Ishikawa (cell line): ENCODE data around the gene DDX47.

Experiments used
- CEBPB ChIP-seq: IDR thresholded peaks from 2 replicates; pipeline ENCODE4 v1.6.1; 2012
- CREB1 ChIP-seq: IDR thresholded peaks from 2 replicates; pipeline ENCODE4 v1.6.1; 2012; ENCODE audit warnings: low read depth
- EGR1 ChIP-seq: IDR thresholded peaks from 2 replicates; pipeline ENCODE4 v1.6.1; 2012
- EP300 ChIP-seq: IDR thresholded peaks from 2 replicates; pipeline ENCODE4 v1.6.1; 2012; ENCODE audit warnings: borderline replicate concordance
- FOXM1 ChIP-seq: IDR thresholded peaks from 2 replicates; pipeline ENCODE4 v1.6.1; 2012; ENCODE audit warnings: low read depth, borderline replicate concordance
- NFIC ChIP-seq: IDR thresholded peaks from 2 replicates; pipeline ENCODE4 v1.6.1; 2012
- RAD21 ChIP-seq: IDR thresholded peaks from 2 replicates; pipeline ENCODE4 v1.6.1; 2012; ENCODE audit warnings: low read depth
- REST ChIP-seq: IDR thresholded peaks from 2 replicates; pipeline ENCODE4 v1.6.1; 2012; ENCODE audit warnings: low read depth, mild to moderate bottlenecking
- TAF1 ChIP-seq: IDR thresholded peaks from 2 replicates; pipeline ENCODE4 v1.6.1; 2012; ENCODE audit warnings: low read depth, mild to moderate bottlenecking
- TCF12 ChIP-seq: IDR thresholded peaks from 2 replicates; pipeline ENCODE4 v1.6.1; 2012; ENCODE audit warnings: low read depth
- TEAD4 ChIP-seq: IDR thresholded peaks from 2 replicates; pipeline ENCODE4 v1.6.1; 2012
- USF1 ChIP-seq: IDR thresholded peaks from 2 replicates; pipeline ENCODE4 v1.6.1; 2012
- YY1 ChIP-seq: IDR thresholded peaks from 2 replicates; pipeline ENCODE4 v1.6.1; 2012; ENCODE audit warnings: low read depth
- ZBTB7A ChIP-seq: IDR thresholded peaks from 2 replicates; pipeline ENCODE4 v1.6.1; 2012; ENCODE audit warnings: low read depth
- TF ChIP-seq, protein P1 (sequence below): IDR thresholded peaks from 2 replicates; pipeline ENCODE4 v1.6.1; 2012

Gene DDX47

GRCh38 chr12:12868477-12869235 is 55.5 kb downstream of the DDX47 start:
- TF ChIP-seq TAF1: no peak
- TF ChIP-seq EP300: no peak
- no peak for TF ChIP-seq NFIC
- TF ChIP-seq CEBPB: no peak
- no peak for TF ChIP-seq RAD21
- no peak for TF ChIP-seq ZBTB7A
- TF ChIP-seq REST: no peak
- no peak for TF ChIP-seq EGR1
- no peak for TF ChIP-seq TEAD4
- no peak for TF ChIP-seq TCF12
- no peak for TF ChIP-seq YY1
- TF ChIP-seq, protein P1, sequence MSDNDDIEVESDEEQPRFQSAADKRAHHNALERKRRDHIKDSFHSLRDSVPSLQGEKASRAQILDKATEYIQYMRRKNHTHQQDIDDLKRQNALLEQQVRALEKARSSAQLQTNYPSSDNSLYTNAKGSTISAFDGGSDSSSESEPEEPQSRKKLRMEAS: no peak
- no peak for TF ChIP-seq FOXM1
- TF ChIP-seq CREB1: no peak
- TF ChIP-seq USF1: no peak

DNA sequence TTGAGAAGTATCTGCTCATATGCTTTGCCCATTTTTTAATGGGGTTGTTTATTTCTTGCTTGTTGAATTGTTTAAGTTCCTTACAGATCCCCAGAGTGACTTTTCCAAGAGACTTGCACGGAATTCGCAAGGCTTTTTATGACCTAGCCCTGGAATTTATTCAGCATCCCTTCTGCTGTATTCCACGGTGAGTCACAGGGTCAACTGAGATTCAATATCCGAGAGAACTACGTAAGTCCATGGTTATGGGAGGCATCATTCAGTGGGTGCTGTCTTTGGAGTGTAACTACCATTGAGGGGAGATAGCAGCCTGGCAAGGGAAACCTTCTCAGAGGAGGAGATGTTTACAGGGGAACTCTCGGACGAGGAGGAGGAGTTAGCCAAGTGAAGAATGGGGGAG is 57.3 kb downstream of the DDX47 start:
- TF ChIP-seq TEAD4: peak; percentile 90
- peak; percentile 82; the same call in 1 of the 2 replicates for TF ChIP-seq EP300
- peak; percentile 74 for TF ChIP-seq TCF12
- TF ChIP-seq TAF1: no peak
- peak; percentile 46; the same call in 1 of the 2 replicates for TF ChIP-seq FOXM1
- peak; percentile 54; the same call in 1 of the 2 replicates for TF ChIP-seq NFIC
- no peak for TF ChIP-seq USF1
- TF ChIP-seq RAD21: no peak
- no peak for TF ChIP-seq EGR1

DNA sequence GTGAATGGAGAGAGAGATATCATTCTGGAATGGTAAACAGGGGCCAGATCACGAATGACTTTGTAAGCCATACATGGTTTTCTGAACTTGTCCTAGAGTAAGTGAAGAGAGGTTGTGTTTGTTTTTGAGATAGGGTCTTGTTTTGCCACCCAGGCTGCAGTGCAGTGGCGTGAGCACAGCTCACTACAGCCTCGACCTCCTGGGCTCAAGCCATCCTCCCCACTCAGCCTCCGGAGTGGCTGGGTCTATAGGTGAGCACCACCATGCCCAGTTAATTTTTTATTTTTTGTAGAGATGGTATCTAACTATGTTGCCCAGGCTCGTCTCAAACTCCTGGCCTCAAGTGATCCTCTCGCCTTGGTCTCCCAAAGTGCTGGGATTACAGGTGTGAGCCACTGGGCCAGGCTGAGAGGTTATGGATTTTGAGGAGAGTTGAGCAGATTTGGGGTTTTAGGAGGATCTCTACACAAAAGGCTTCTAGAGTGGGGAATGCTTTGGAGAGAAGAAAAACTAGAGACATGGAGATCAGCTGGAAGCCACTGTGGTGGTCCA is 58.5 kb downstream of the DDX47 start:
- TF ChIP-seq, protein P1: no peak

- TF ChIP-seq EP300: peak; percentile 96
- TF ChIP-seq TAF1: peak; percentile 35; the same call in 1 of the 2 replicates
- peak; percentile 88 for TF ChIP-seq TEAD4
- no peak; the same call in 1 of the 2 replicates for TF ChIP-seq RAD21
- no peak; the same call in 1 of the 2 replicates for TF ChIP-seq USF1
- peak; percentile 93 for TF ChIP-seq TCF12
- TF ChIP-seq, protein P1: peak; percentile 73
- TF ChIP-seq ZBTB7A: no peak
- TF ChIP-seq YY1: no peak
- TF ChIP-seq FOXM1: peak; percentile 95
- TF ChIP-seq NFIC: peak; percentile 79
- no peak for TF ChIP-seq EGR1
- peak; percentile 34; the same call in 1 of the 2 replicates for TF ChIP-seq CEBPB
These were observed 59.2 kb downstream of the DDX47 start for GRCh38 chr12:12872139-12872933.

GRCh38 chr12:12872934-12873275 is 59.8 kb downstream of the DDX47 start:
- TF ChIP-seq USF1 (no peak), EP300 (no peak), CEBPB (no peak), YY1 (no peak), EGR1 (no peak), FOXM1 (no peak), TAF1 (no peak), TEAD4 (no peak), CREB1 (no peak), NFIC (no peak), RAD21 (no peak), TCF12 (no peak), REST (no peak), ZBTB7A (no peak)
- TF ChIP-seq, protein P1: no peak
